GM13977 (cell line): ENCODE data around the gene DPYSL5.

Experiments
- DNase-seq: peaks from one replicate; pipeline ENCODE4 v3.0.0; 2012; ENCODE audit warnings: low spot score
- CTCF ChIP-seq: IDR thresholded peaks from 2 replicates; pipeline ENCODE4 v1.5.1; 2012; ENCODE audit warnings: mild to moderate bottlenecking, control low read depth; ENCODE audit not compliant: insufficient read depth; ENCODE audit errors: extremely low read depth, missing control alignments
- in situ Hi-C: fragments of 300-500 bp; cut with MboI; formaldehyde crosslinking; loops from one replicate; pipeline ENCODE4 v1.12.0; 2022; ENCODE audit warnings: low sequenced_read_pairs, low pct_unique_long_range_greater_than_20kb, mixed read lengths, inconsistent platforms; ENCODE audit not compliant: unreplicated experiment

Gene DPYSL5

GRCh38 chr2:26905341-26906198 is 57.6 kb downstream of the DPYSL5 start:
- DNase-seq = no peak
- in situ Hi-C loops = no loop called here
- TF ChIP-seq CTCF = no peak

- no peak for DNase-seq
- in situ Hi-C loops = no loop called here
- TF ChIP-seq CTCF = no peak
Observed at GRCh38 chr2:26907416-26907815, 59.5 kb downstream of the DPYSL5 start.

DNA sequence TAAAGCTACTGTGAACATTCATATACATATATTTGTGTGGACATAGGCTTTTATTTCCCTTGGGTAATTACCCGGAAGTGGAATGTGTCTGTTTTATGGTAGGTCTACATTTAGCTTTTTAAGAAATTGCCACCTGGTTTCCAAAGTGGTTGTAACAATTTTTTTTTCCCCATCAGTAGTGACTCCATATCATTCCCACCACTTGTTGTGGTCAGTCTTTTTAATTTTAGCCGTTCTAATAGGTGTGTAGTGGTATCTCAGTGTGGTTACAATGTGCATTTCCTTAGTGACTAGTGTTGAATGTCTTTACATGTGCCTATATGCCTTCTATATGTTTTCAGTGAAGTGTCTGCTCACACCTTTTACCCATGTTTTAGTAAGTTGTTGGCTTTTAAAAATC is 62.2 kb downstream of the DPYSL5 start:
- DNase-seq = no peak

GRCh38 chr2:26911911-26912861 is 64.3 kb downstream of the DPYSL5 start:
- in situ Hi-C loops = no loop called here
- TF ChIP-seq CTCF = no peak
- no peak for DNase-seq

More for the DNA sequence above, 62.2 kb downstream of the DPYSL5 start:
- in situ Hi-C loops = no loop called here
- no peak for TF ChIP-seq CTCF

- in situ Hi-C loops = no loop called here
- DNase-seq = no peak
- no peak for TF ChIP-seq CTCF
Observed at GRCh38 chr2:26913606-26913998, 65.7 kb downstream of the DPYSL5 start.

GRCh38 chr2:26913999-26914658 is 66.2 kb downstream of the DPYSL5 start:
- in situ Hi-C loops = no loop called here
- no peak for DNase-seq
- TF ChIP-seq CTCF = no peak
